Measurements from ENCODE around the gene CACFD1. TPM values are rescaled to one million over a fixed set of nuclear protein-coding genes. Genes with fewer than 3 reads are reported as not detected.

CACFD1 gene
- total RNA-seq, 2 experiments from 2014 or later = 1.3 to 1.4 TPM

DNA sequence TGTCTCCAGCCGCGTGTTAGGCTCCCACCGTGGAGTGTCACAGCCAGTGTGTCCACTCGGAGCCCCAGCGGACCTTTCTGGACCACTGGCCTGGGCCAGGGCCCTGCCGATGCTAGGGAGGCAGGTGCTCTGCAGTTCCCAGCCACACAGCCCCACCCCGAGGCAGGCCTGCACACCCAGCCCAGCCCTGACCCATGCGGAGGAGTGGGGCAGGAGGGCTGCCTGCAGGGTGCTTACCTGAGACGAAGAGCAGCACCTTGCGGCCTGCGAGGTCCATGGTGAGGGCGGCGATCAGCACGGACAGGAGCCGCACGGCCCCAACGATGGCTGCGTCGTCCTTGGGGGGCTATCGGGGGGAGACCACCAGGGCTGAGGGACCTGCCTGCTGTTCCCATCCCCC lies 14.0 kb downstream of the CACFD1 start:
- peaks cover 2% of the 10 kb centered on the region for H3K4me1 Mint-ChIP-seq (ENCODE audit: low read depth)
- H3K27ac Mint-ChIP-seq = no peak overlapping the region
- POLR2A ChIA-PET = no interaction called here
- TF ChIP-seq, protein P1, sequence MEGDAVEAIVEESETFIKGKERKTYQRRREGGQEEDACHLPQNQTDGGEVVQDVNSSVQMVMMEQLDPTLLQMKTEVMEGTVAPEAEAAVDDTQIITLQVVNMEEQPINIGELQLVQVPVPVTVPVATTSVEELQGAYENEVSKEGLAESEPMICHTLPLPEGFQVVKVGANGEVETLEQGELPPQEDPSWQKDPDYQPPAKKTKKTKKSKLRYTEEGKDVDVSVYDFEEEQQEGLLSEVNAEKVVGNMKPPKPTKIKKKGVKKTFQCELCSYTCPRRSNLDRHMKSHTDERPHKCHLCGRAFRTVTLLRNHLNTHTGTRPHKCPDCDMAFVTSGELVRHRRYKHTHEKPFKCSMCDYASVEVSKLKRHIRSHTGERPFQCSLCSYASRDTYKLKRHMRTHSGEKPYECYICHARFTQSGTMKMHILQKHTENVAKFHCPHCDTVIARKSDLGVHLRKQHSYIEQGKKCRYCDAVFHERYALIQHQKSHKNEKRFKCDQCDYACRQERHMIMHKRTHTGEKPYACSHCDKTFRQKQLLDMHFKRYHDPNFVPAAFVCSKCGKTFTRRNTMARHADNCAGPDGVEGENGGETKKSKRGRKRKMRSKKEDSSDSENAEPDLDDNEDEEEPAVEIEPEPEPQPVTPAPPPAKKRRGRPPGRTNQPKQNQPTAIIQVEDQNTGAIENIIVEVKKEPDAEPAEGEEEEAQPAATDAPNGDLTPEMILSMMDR (IDR thresholded peaks at IDR 0.05) = no peak
- CTCF ChIA-PET = no interaction called here
- intact Hi-C loops (cut with micrococcal nuclease) = no loop called here
- peaks cover 2% of the 10 kb centered on the region for H3K36me3 Mint-ChIP-seq (ENCODE audit: low read depth)
- no peak for DNase-seq
- ATAC-seq = no peak
- H3K9me3 Mint-ChIP-seq = no peaks in the 10 kb centered on the region
- H3K27me3 Mint-ChIP-seq = no peaks in the 10 kb centered on the region
- no peak overlapping the region for H3K4me3 Mint-ChIP-seq

DNA sequence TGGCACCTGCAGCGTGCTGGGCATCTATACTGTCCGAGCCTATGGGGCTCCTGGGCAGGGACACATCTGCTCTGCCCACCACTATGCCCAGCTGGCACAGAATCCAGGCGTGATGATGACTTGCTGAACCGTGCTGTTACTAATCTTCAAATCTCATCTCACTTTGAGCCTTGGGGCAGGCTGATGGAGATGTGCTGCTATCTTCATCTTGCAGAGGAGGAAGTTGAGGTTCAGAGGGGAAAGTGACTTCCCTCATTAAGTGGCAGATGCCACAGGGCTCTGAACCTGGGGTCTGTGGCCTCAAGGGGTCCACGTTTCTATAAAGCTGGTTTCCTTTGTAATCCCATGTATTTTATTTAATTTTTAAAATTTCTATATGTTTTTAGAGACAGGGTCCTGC lies 14.4 kb downstream of the CACFD1 start:
- Mint-ChIP-seq H3K9me3 (no peaks in the 10 kb centered on the region), H3K27me3 (no peaks in the 10 kb centered on the region), H3K36me3 (ENCODE audit: low read depth) (peaks cover 2% of the 10 kb centered on the region), H3K27ac (no peak overlapping the region), H3K4me3 (no peak overlapping the region), H3K4me1 (ENCODE audit: low read depth) (peaks cover 2% of the 10 kb centered on the region)
- ChIA-PET CTCF (no interaction called here), POLR2A (interaction anchor here (0.7 kb wide), 1 partner anchor 209 kb away, joined by 4 read pairs; no protein-coding TSS in a partner anchor)
- TF ChIP-seq, protein P1 (IDR thresholded peaks at IDR 0.05) = no peak
- intact Hi-C loops (cut with micrococcal nuclease) = no loop called here
- no peak for ATAC-seq
- DNase-seq = no peak

DNA sequence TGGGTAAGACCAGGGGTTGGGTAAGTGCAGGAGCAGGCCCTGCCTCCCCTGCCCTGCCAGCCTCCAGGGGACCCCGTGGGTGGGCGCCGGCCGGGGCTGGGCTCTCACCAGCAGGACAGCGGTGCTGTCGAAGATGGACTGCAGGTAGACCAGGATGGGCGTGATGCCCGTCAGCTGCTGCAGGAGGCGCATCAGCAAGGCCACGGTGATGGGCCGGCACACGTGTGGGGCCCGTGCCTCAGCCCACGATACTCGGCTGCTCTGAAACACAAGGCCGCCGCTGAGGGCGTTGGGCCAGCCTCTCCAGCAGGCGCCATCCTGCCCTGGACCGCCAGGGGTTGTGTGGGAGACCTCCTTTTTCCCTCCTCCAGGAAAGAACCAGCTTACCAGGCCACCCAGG lies 15.1 kb downstream of the CACFD1 start:
- no peaks in the 10 kb centered on the region for H3K27me3 Mint-ChIP-seq
- TF ChIP-seq, protein P1 (IDR thresholded peaks at IDR 0.05) = no peak
- H3K27ac Mint-ChIP-seq = no peak overlapping the region
- DNase-seq (no peak), ATAC-seq (no peak)
- peaks cover 6% of the 10 kb centered on the region for H3K4me1 Mint-ChIP-seq (ENCODE audit: low read depth)
- intact Hi-C loops (cut with micrococcal nuclease) = no loop called here
- H3K36me3 Mint-ChIP-seq (ENCODE audit: low read depth) = peaks cover 2% of the 10 kb centered on the region
- H3K4me3 Mint-ChIP-seq = no peak overlapping the region
- POLR2A ChIA-PET = interaction anchor here (0.7 to 1.0 kb wide), 2 partner anchors 15 to 209 kb away, joined by 4 to 5 read pairs; partner anchors contain the start of gene CACFD1
- CTCF ChIA-PET = interaction anchor here (1.1 kb wide), 1 partner anchor 12 kb away, joined by 5 read pairs; no protein-coding TSS in a partner anchor
- H3K9me3 Mint-ChIP-seq = no peaks in the 10 kb centered on the region

DNA sequence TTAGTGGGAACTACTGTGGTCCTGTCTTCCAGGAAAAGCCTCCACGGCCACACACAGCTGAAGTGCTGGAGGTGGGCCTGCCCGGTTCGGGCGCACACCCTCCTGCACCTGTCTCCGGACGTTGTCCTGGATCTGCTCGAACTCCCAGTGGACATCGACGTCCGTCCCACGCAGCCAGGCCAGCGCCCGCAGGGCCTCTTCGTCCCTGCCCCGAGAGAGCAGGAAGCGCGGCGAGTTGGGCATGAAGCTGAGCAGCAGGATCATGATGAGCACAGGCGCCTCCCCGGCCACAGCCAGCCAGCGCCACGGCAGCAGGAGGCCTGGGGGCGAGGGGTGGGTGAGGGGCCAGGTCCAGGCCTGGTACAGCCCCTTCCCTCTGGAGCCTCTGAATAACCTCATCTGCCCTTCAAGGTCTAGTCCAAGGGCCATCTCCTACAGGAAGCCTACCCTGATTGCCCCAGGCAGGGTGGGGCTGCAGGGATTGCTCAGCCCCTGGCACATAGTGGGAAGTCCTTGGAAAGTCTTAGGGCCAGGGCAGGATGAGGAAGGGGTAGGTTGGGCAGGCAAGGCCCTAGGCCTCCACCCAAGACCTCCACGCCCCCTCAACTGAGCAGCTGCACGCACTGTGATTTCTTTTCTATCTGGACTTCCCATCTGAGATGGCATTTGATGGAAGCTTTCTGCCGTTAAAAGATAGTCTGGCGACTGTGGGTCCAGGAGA lies 15.7 kb downstream of the CACFD1 start:
- ChIA-PET POLR2A (interaction anchor here (0.9 to 1.0 kb wide), 2 partner anchors 16 to 125 kb away, joined by 3 to 5 read pairs; partner anchors contain the start of gene CACFD1), CTCF (interaction anchor here (1.1 kb wide), 1 partner anchor 11 kb away, joined by 5 read pairs; no protein-coding TSS in a partner anchor)
- intact Hi-C loops (cut with micrococcal nuclease) = no loop called here
- H3K36me3 Mint-ChIP-seq (ENCODE audit: low read depth) = peaks cover 2% of the 10 kb centered on the region
- peaks cover 8% of the 10 kb centered on the region for H3K4me1 Mint-ChIP-seq (ENCODE audit: low read depth)
- DNase-seq = no peak
- TF ChIP-seq, protein P1 (IDR thresholded peaks at IDR 0.05) = no peak
- H3K27ac Mint-ChIP-seq = no peak overlapping the region
- H3K27me3 Mint-ChIP-seq = no peaks in the 10 kb centered on the region
- H3K9me3 Mint-ChIP-seq = no peaks in the 10 kb centered on the region
- H3K4me3 Mint-ChIP-seq = no peak overlapping the region
- no peak for ATAC-seq

All from activated CD8-positive, alpha-beta T cell treated with anti-CD3 and anti-CD28 coated beads for 36 hours (primary cell).